ENCODE measurements around the gene SLC19A2. TPM values are rescaled to one million over a fixed set of nuclear protein-coding genes. Genes with fewer than 3 reads are reported as not detected.
A peak's percentile ranks its signal among the peaks of the same experiment; 100 is the strongest.

Gene SLC19A2
- total and polyA plus RNA-seq, 2 of the 8 experiments (the other 6 are each of a cell fraction or from before 2014, with no cell fraction given), result 21.2 to 23.2 TPM

GRCh38 chr1:169427081-169427641 lies 58.6 kb downstream of the SLC19A2 start, which contains the start of gene CCDC181:
TSS of gene CCDC181 (minus strand) at chr1:169427474. CDS start at chr1:169424927, 2,547 bp downstream.
- ChIA-PET POLR2A (ENCODE audit: partially characterized antibody) (interaction anchor here (1.2 to 1.7 kb wide), 3 partner anchors 8 to 59 kb away, joined by 3 to 6 read pairs (median 3); partner anchors contain the start of gene SLC19A2), CTCF (ENCODE audit: partially characterized antibody) (interaction anchor here (1.2 to 2.2 kb wide), 4 partner anchors 9 to 879 kb away, joined by 3 to 7 read pairs (median 5); no protein-coding TSS in a partner anchor)
- Histone ChIP-seq H3K4me1 (replicated peaks in 1 of 4; ENCODE audit: control insufficient read depth in 3 of 4, insufficient read depth in 4 of 4, low read length in 3 of 4) (no peaks in the 10 kb centered on the region), H3K36me3 (ENCODE audit: control insufficient read depth in 2 of 4, insufficient read depth in 4 of 4, low read length in 3 of 4) (no peaks in the 10 kb centered on the region), H2AK5ac (ENCODE audit: low read depth, low read length) (no peak within 1 kb of the TSS), H2BK12ac (ENCODE audit: low read depth, low read length) (no peak within 1 kb of the TSS), H3K4me3 (ENCODE audit: extremely low read depth in 1 of 4, insufficient read depth in 2 of 4, low read depth in 3 of 4, low read length in 4 of 4) (peak within 1 kb of the TSS; percentile 66 to 79 (median 71)), H2BK120ac (replicated peaks; ENCODE audit: low read depth, low read length) (no peak within 1 kb of the TSS), H3K79me1 (ENCODE audit: low read depth, low read length) (no peaks in the 10 kb centered on the region), H3K9ac (replicated peaks in 1 of 4; ENCODE audit: extremely low read depth in 1 of 4, low read depth in 3 of 4, low read length in 3 of 4) (peak within 1 kb of the TSS in 1 of 4 experiments; percentile 42; a peak in 1 of 7 replicates), H4K8ac (ENCODE audit: extremely low read depth, insufficient read depth, low read length) (no peak within 1 kb of the TSS), H3K56ac (replicated peaks; ENCODE audit: insufficient read length, low read depth, low read length) (no peak within 1 kb of the TSS), H3K4ac (replicated peaks; ENCODE audit: insufficient read length, low read depth, low read length) (no peak within 1 kb of the TSS), H3K4me2 (ENCODE audit: insufficient read depth in 1 of 2, low read depth in 2 of 2, low read length in 2 of 2) (peak within 1 kb of the TSS; percentile 71 to 80), H3K9me3 (ENCODE audit: insufficient read depth in 2 of 2, low read depth in 1 of 2, low read length in 1 of 2) (no peaks in the 10 kb centered on the region), H4K91ac (replicated peaks; ENCODE audit: insufficient read length, low read length) (no peak within 1 kb of the TSS), H3K27me3 (replicated peaks in 1 of 4; ENCODE audit: control insufficient read depth in 3 of 4, extremely low read depth in 1 of 4, insufficient read depth in 3 of 4, low read length in 3 of 4) (no peaks in the 10 kb centered on the region; a peak in 1 of 7 replicates), H3K79me2 (ENCODE audit: control insufficient read depth in 1 of 2, insufficient read depth in 2 of 2, low read length in 2 of 2) (no peaks in the 10 kb centered on the region), H3K23ac (ENCODE audit: insufficient read length) (no peak within 1 kb of the TSS), H3K14ac (ENCODE audit: insufficient read length) (no peak within 1 kb of the TSS), H2AFZ (ENCODE audit: low read length) (peak within 1 kb of the TSS; percentile 95), H2BK20ac (ENCODE audit: low read length) (no peak within 1 kb of the TSS), H3K23me2 (ENCODE audit: low read depth, low read length) (0 out of 2 replicates have a peak, but pooled peaks cover 3% of the 10 kb centered on the region), H3K18ac (ENCODE audit: extremely low read depth, low read length) (no peak within 1 kb of the TSS; the same call in 1 of the 2 replicates), H3K27ac (ENCODE audit: low read depth, low read length) (no peak within 1 kb of the TSS), H4K20me1 (replicated peaks in 1 of 2; ENCODE audit: control insufficient read depth in 1 of 2, insufficient read depth in 2 of 2, low read length in 2 of 2) (no peaks in the 10 kb centered on the region), H2BK5ac (ENCODE audit: low read depth, low read length) (no peak within 1 kb of the TSS; the same call in 1 of the 2 replicates), H2BK15ac (ENCODE audit: low read length) (no peak within 1 kb of the TSS), H4K5ac (ENCODE audit: insufficient read length, low read depth, low read length) (no peak within 1 kb of the TSS)
- 1% methylated on average over 24 of the region's 29 CpGs; no CpG with 5 or more reads in 1 of the 2 experiments for WGBS, 2 experiments (ENCODE audit: extremely low coverage in 1 of 2, insufficient coverage in 1 of 2, insufficient read length in 1 of 2, insufficient replicate concordance in 2 of 2, low coverage in 1 of 2, low lambda C conversion rate in 2 of 2, missing lambda C conversion rate in 1 of 2)
- peak; percentile 95 for FAIRE-seq
- DNase-seq (ENCODE audit: low read depth in 1 of 2, low spot score in 2 of 2), result peak; percentile 73 to 88
- TF ChIP-seq MAX (IDR thresholded peaks at IDR 0.05), result peak; percentile 72
- TF ChIP-seq BACH1 (IDR thresholded peaks at IDR 0.05; ENCODE audit: low read length), result no peak
- no peak for TF ChIP-seq NANOG (IDR thresholded peaks at IDR 0.05; ENCODE audit: insufficient read depth, low read depth, low read length, poor library complexity, severe bottlenecking)
- no peak for TF ChIP-seq SP4 (IDR thresholded peaks at IDR 0.05; ENCODE audit: low read length)
- no peak for TF ChIP-seq JUND (IDR thresholded peaks at IDR 0.05; ENCODE audit: low read length)

Data from H1 (cell line).